K562 (cell line): Measurements from ENCODE around the gene UBE2L6. TPM values are rescaled to one million over a fixed set of nuclear protein-coding genes. Genes with fewer than 3 reads are reported as not detected.

Experiments
- CLOCK ChIP-seq: fragments of 250-450 bp; sonication (Bioruptor Pico); IDR thresholded peaks from 2 replicates; pipeline ENCODE4 v1.4.0; 2020; ENCODE audit warnings: mild to moderate bottlenecking, moderate library complexity, borderline replicate concordance
- CREBBP ChIP-seq: IDR thresholded peaks from one replicate; pipeline ENCODE4 v1.6.1; 2012; ENCODE audit warnings: low read depth, mild to moderate bottlenecking, control low read depth, inconsistent platforms, low read length
- EHMT2 ChIP-seq: fragments of 450-650 bp; IDR thresholded peaks from 2 replicates; pipeline ENCODE4 v1.6.1; 2018; ENCODE audit warnings: antibody characterized with exemption
- MAFG ChIP-seq: fragments of 450-650 bp; conservative IDR thresholded peaks from 2 replicates; pipeline ENCODE4 v1.6.1; 2016; ENCODE audit warnings: missing genetic modification characterization, missing compliant biosample characterization
- MCM3 ChIP-seq: fragments of 450-650 bp; IDR thresholded peaks from 2 replicates; pipeline ENCODE4 v1.6.1; 2016
- MTA3 ChIP-seq: fragments of 450-650 bp; formaldehyde crosslinking; IDR thresholded peaks from 2 replicates; pipeline ENCODE4 v1.6.1; 2017; ENCODE audit warnings: mild to moderate bottlenecking, borderline replicate concordance
- NR0B1 ChIP-seq: fragments of 450-650 bp; IDR thresholded peaks from one replicate; pipeline ENCODE4 v1.6.1; 2018; ENCODE audit warnings: mild to moderate bottlenecking, moderate library complexity; ENCODE audit not compliant: partially characterized antibody
- NR2F6 ChIP-seq: fragments of 450-650 bp; formaldehyde crosslinking; IDR thresholded peaks from 2 replicates; pipeline ENCODE4 v1.4.0; 2020; ENCODE audit warnings: mild to moderate bottlenecking
- PTBP1 ChIP-seq: fragments of 200-400 bp; formaldehyde crosslinking; IDR thresholded peaks from 2 replicates; pipeline ENCODE4 v1.6.1; 2017; ENCODE audit warnings: low read depth, low read length
- SIX5 ChIP-seq, 2 experiments: IDR thresholded peaks; 2 replicates each; pipeline ENCODE4 v1.6.1; 2011; ENCODE audit warnings: low read length in 2 of 2, borderline replicate concordance in 1 of 2, low read depth in 1 of 2, mild to moderate bottlenecking in 1 of 2, moderate library complexity in 1 of 2; ENCODE audit not compliant: insufficient read depth in 1 of 2
- TAF7 ChIP-seq: fragments of 450-650 bp; IDR thresholded peaks from 2 replicates; pipeline ENCODE4 v1.6.1; 2016; ENCODE audit warnings: missing genetic modification characterization, missing compliant biosample characterization
- WHSC1 ChIP-seq: IDR thresholded peaks from one replicate; pipeline ENCODE4 v1.6.1; 2012; ENCODE audit warnings: low read length, control low read depth, inconsistent platforms
- ZBTB1 ChIP-seq: sonication (generic); formaldehyde crosslinking; IDR thresholded peaks from 2 replicates; pipeline ENCODE4 v1.8.1; 2023; ENCODE audit warnings: missing genetic modification reagents, low read depth, mild to moderate bottlenecking, borderline replicate concordance
- ZBTB5 ChIP-seq: fragments of 450-650 bp; IDR thresholded peaks from 2 replicates; pipeline ENCODE4 v1.6.1; 2017; ENCODE audit warnings: antibody characterized with exemption
- ZNF274 ChIP-seq: IDR thresholded peaks from 2 replicates; pipeline ENCODE4 v1.6.1; 2011; ENCODE audit warnings: low read depth, mild to moderate bottlenecking, low read length, moderate library complexity, borderline replicate concordance
- ZNF316 ChIP-seq: fragments of 450-650 bp; IDR thresholded peaks from 2 replicates; pipeline ENCODE4 v1.6.1; 2016
- ZNF444 ChIP-seq: fragments of 250-450 bp; sonication (Bioruptor Pico); IDR thresholded peaks from 2 replicates; pipeline ENCODE4 v1.4.0; 2020; ENCODE audit warnings: mild to moderate bottlenecking, moderate library complexity
- ZNF511 ChIP-seq: sonication (generic); formaldehyde crosslinking; IDR thresholded peaks from 2 replicates; pipeline ENCODE4 v1.8.0; 2022; ENCODE audit warnings: mild to moderate bottlenecking, missing genetic modification reagents
- polyA plus RNA-seq, 8 experiments: library from polyadenylated mRNA; depleted of rRNA in 4 of 8; stranded (reverse) in 5 of 8; unstranded in 3 of 8; fragments of >200 nt; fragmentation: Nextera tagmentation in 2 of 8; fragmentation: Illumina TruSeq in 1 of 8; extraction: Ambion mirVana in 2 of 8; extraction: Trizol in 1 of 8; gene quantifications; 2 replicates each; pipeline versions ENCODE4 v1.2.1 to v1.2.3, GENCODE V29; 2011 to 2014; ENCODE audit warnings: inconsistent platforms in 1 of 8, missing spikeins in 1 of 8
- total RNA-seq, 7 experiments: library from RNA; depleted of rRNA in 6 of 7; stranded (reverse); fragments of >200 nt in 6 of 7; fragmentation: Illumina TruSeq in 2 of 7; extraction: Trizol in 2 of 7; gene quantifications; 2 replicates each; pipeline versions ENCODE4 v1.2.1 to v1.2.3, GENCODE V29; 2011 to 2021; ENCODE audit warnings: low replicate concordance in 1 of 7

The UBE2L6 gene
- total and polyA plus RNA-seq, 9 of the 15 experiments (the other 6 are each of a cell fraction or from before 2014, with no cell fraction given): 5.9 to 24.9 (median 9.7) TPM

GRCh38 chr11:57567515-57568329 is at the start of gene UBE2L6 (continued):
- TF ChIP-seq ZBTB5 (no peak), NR0B1 (no peak), ZNF274 (no peak), MAFG (tag) (no peak), ZNF316 (no peak), MCM3 (no peak), TAF7 (tag) (no peak), NR2F6 (CRISPR knock-in tag) (no peak), PTBP1 (no peak), ZNF444 (no peak), EHMT2 (no peak), ZNF511 (CRISPR knock-in tag) (no peak), WHSC1 (no peak), CREBBP (no peak), MTA3 (peak; percentile 57; the same call in 1 of the 2 replicates), ZBTB1 (CRISPR knock-in tag) (no peak), SIX5 (IDR thresholded peaks at IDR 0.05; ENCODE audit: borderline replicate concordance in 1 of 2, insufficient read depth in 1 of 2, low read depth in 1 of 2, low read length in 2 of 2) (no peak), CLOCK (CRISPR knock-in tag) (no peak)
